CD14-positive monocyte (primary cell): Measurements from ENCODE around the gene MERTK. TPM values are rescaled to one million over a fixed set of nuclear protein-coding genes. Genes with fewer than 3 reads are reported as not detected.

ENCODE experiments used
- DNase-seq, 3 donors: peaks; one replicate each; pipeline ENCODE4 v3.0.0-alpha.2; 2011 to 2022
- H2AFZ ChIP-seq: 2 replicates; pipeline ENCODE4 v1.6.0; 2012; ENCODE audit warnings: mild to moderate bottlenecking, low read depth, low read length, inconsistent platforms; ENCODE audit not compliant: insufficient read depth, poor library complexity, severe bottlenecking
- H3K27ac ChIP-seq, 2 donors: 1 replicate in 1 of 2; 2 replicates in 1 of 2; pipeline ENCODE4 v1.5.1; 2012 to 2013; ENCODE audit warnings: low read length in 2 of 2, control low read depth in 1 of 2, inconsistent platforms in 1 of 2, low read depth in 1 of 2, mild to moderate bottlenecking in 1 of 2
- H3K27me3 ChIP-seq, 2 donors: one replicate each; pipeline versions ENCODE4 v1.6.0 to v1.6.1; 2011 to 2013; ENCODE audit warnings: low read length in 2 of 2; ENCODE audit not compliant: control insufficient read depth in 2 of 2, insufficient read depth in 2 of 2
- H3K36me3 ChIP-seq, 2 donors: replicated peaks in 1 of 2; 1 replicate in 1 of 2; 2 replicates in 1 of 2; pipeline versions ENCODE4 v1.5.1 to v1.6.1; 2012 to 2013; ENCODE audit warnings: low read length in 2 of 2, control low read depth in 1 of 2, inconsistent platforms in 1 of 2, mild to moderate bottlenecking in 1 of 2; ENCODE audit not compliant: insufficient read depth in 2 of 2, control insufficient read depth in 1 of 2
- H3K4me1 ChIP-seq, 2 donors: 1 replicate in 1 of 2; 2 replicates in 1 of 2; pipeline versions ENCODE4 v1.5.1 to v1.6.1; 2012 to 2013; ENCODE audit warnings: low read length in 2 of 2, control low read depth in 1 of 2, inconsistent platforms in 1 of 2, mild to moderate bottlenecking in 1 of 2, moderate library complexity in 1 of 2; ENCODE audit not compliant: insufficient read depth in 2 of 2, control insufficient read depth in 1 of 2
- H3K4me2 ChIP-seq: replicated peaks from 2 replicates; pipeline ENCODE3; 2012; ENCODE audit warnings: low read length, moderate library complexity, mild to moderate bottlenecking; ENCODE audit not compliant: poor library complexity, severe bottlenecking; ENCODE audit errors: extremely low read depth
- H3K4me3 ChIP-seq, 3 experiments: fragments of 200-600 bp in 1 of 3; sonication (generic) in 1 of 3; replicated peaks in 1 of 3; 1 replicate in 2 of 3; 2 replicates in 1 of 3; pipeline ENCODE4 v1.5.1; 2011 to 2013; ENCODE audit warnings: low read length in 3 of 3, mild to moderate bottlenecking in 3 of 3, control low read depth in 2 of 3, low read depth in 2 of 3, inconsistent platforms in 1 of 3, moderate library complexity in 1 of 3
- H3K79me2 ChIP-seq: 2 replicates; pipeline ENCODE4 v1.6.0; 2012; ENCODE audit warnings: mild to moderate bottlenecking, control low read depth, inconsistent platforms, low read length, moderate library complexity; ENCODE audit not compliant: insufficient read depth
- H3K9ac ChIP-seq: 2 replicates; pipeline ENCODE4 v1.6.0; 2017; ENCODE audit warnings: low read length, mild to moderate bottlenecking; ENCODE audit not compliant: insufficient read depth, poor library complexity, severe bottlenecking
- H3K9me3 ChIP-seq, 2 donors: replicated peaks in 1 of 2; 1 replicate in 1 of 2; 2 replicates in 1 of 2; pipeline versions ENCODE4 v1.5.1 to v1.6.1; 2012 to 2013; ENCODE audit warnings: low read length in 2 of 2, control low read depth in 1 of 2; ENCODE audit not compliant: control insufficient read depth in 1 of 2, insufficient read depth in 1 of 2
- H4K20me1 ChIP-seq: 2 replicates; pipeline ENCODE4 v1.6.0; 2012; ENCODE audit warnings: mild to moderate bottlenecking, low read length, control low read depth, moderate library complexity; ENCODE audit not compliant: insufficient read depth
- H3K27ac Mint-ChIP-seq, 7 donors: one replicate each; pipeline ENCODE4 v1.8.0; 2020; ENCODE audit warnings: mild to moderate bottlenecking in 7 of 7, mixed read lengths in 7 of 7, moderate library complexity in 6 of 7, inconsistent platforms in 2 of 7
- H3K27me3 Mint-ChIP-seq, 3 donors: one replicate each; pipeline ENCODE4 v1.8.0; 2021 to 2022; ENCODE audit warnings: low read depth in 3 of 3, mild to moderate bottlenecking in 3 of 3, mixed read lengths in 3 of 3, moderate library complexity in 3 of 3, inconsistent platforms in 1 of 3
- H3K36me3 Mint-ChIP-seq, 2 donors: one replicate each; pipeline ENCODE4 v1.8.0; 2020; ENCODE audit warnings: mixed read lengths in 2 of 2, inconsistent platforms in 1 of 2, mild to moderate bottlenecking in 1 of 2
- H3K4me1 Mint-ChIP-seq: one replicate; pipeline ENCODE4 v1.8.0; 2020; ENCODE audit warnings: mild to moderate bottlenecking, mixed read lengths
- H3K4me3 Mint-ChIP-seq, 2 donors: one replicate each; pipeline ENCODE4 v1.8.0; 2020; ENCODE audit warnings: mild to moderate bottlenecking in 2 of 2, mixed read lengths in 2 of 2, moderate library complexity in 1 of 2
- H3K9me3 Mint-ChIP-seq, 7 donors: one replicate each; pipeline ENCODE4 v1.8.0; 2020 to 2022; ENCODE audit warnings: mixed read lengths in 7 of 7, mild to moderate bottlenecking in 6 of 7, moderate library complexity in 6 of 7, inconsistent platforms in 2 of 7
- WGBS: methylation state at CpG from one replicate; pipeline ENCODE4 v1.1.5; 2013; ENCODE audit warnings: missing lambda C conversion rate; ENCODE audit not compliant: insufficient coverage; 5-methylcytosine and 5-hydroxymethylcytosine counted together
- intact Hi-C, 2 donors: fragments of 100-400 bp; cut with micrococcal nuclease; formaldehyde crosslinking; loops; one replicate each; pipeline versions ENCODE4 v1.15.0 to v1.15.1; 2023
- polyA plus RNA-seq, 3 donors: library from polyadenylated mRNA; depleted of rRNA in 1 of 3; unstranded in 2 of 3; stranded (reverse) in 1 of 3; fragments of 300-500 nt in 2 of 3; fragments of >200 nt in 1 of 3; fragmentation: Illumina TruSeq in 2 of 3; gene quantifications; 1 replicate in 2 of 3; 2 replicates in 1 of 3; pipeline ENCODE4 v1.2.3, GENCODE V29; 2012 to 2021
- TF ChIP-seq, protein P1 (sequence below): fragments of 200-600 bp; IDR thresholded peaks from one replicate; pipeline ENCODE4 v1.8.0; 2022; ENCODE audit warnings: antibody characterized with exemption, mild to moderate bottlenecking

MERTK gene
- polyA plus RNA-seq, 3 donors, result 4.1 to 17.0 (median 4.2) TPM

DNA sequence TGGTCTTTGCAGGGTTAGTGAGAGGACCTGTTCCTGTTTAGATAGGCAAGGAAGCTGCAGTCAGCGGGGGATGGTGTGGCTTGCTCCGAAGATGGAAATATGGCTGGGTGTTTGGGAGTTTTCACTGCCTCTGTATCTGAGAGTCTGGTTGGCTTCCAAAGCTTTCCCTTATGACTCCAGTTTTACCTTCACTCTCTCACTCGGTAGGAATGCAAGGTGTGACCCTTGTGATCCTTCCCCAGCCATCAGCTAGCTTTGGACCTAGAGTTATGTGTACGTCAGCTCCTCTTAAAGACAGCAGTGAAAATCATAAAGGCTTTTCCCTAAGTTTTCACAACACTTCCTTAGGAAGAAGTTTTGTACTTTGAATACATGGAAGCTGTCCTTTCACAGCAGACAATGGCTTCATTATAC, 121.2 kb downstream of the MERTK start:
- H3K9me3 ChIP-seq, result no peaks in the 10 kb centered on the region
- Mint-ChIP-seq H3K9me3 (peaks cover 0 to 9% (median 3%) of the 10 kb centered on the region in 7 donors), H3K4me3 (no peak overlapping the region), H3K4me1 (peaks cover 14% of the 10 kb centered on the region), H3K27ac (no peak overlapping the region), H3K36me3 (peaks cover 2 to 11% of the 10 kb centered on the region in 2 donors), H3K27me3 (peaks cover 0 to 1% (median 0%) of the 10 kb centered on the region in 3 donors)
- no peak overlapping the region for H3K4me2 ChIP-seq
- H3K27ac ChIP-seq, result no peak overlapping the region
- peaks cover 0 to 3% of the 10 kb centered on the region in 2 donors for H3K4me1 ChIP-seq
- no peak overlapping the region for H3K9ac ChIP-seq
- H3K79me2 ChIP-seq, result no peaks in the 10 kb centered on the region
- WGBS, result no CpG with 5 or more reads among the region's 4 CpGs
- no peaks in the 10 kb centered on the region for H3K36me3 ChIP-seq
- no peak overlapping the region for H2AFZ ChIP-seq
- H3K4me3 ChIP-seq, result no peak overlapping the region
- TF ChIP-seq, protein P1, sequence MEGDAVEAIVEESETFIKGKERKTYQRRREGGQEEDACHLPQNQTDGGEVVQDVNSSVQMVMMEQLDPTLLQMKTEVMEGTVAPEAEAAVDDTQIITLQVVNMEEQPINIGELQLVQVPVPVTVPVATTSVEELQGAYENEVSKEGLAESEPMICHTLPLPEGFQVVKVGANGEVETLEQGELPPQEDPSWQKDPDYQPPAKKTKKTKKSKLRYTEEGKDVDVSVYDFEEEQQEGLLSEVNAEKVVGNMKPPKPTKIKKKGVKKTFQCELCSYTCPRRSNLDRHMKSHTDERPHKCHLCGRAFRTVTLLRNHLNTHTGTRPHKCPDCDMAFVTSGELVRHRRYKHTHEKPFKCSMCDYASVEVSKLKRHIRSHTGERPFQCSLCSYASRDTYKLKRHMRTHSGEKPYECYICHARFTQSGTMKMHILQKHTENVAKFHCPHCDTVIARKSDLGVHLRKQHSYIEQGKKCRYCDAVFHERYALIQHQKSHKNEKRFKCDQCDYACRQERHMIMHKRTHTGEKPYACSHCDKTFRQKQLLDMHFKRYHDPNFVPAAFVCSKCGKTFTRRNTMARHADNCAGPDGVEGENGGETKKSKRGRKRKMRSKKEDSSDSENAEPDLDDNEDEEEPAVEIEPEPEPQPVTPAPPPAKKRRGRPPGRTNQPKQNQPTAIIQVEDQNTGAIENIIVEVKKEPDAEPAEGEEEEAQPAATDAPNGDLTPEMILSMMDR, result no peak
- intact Hi-C loops, result no loop called here
- no peaks in the 10 kb centered on the region for H3K27me3 ChIP-seq
- no peaks in the 10 kb centered on the region for H4K20me1 ChIP-seq
- no peak for DNase-seq

GRCh38 chr2:112020561-112020960, 122.2 kb downstream of the MERTK start:
- Histone ChIP-seq H2AFZ (no peak overlapping the region), H3K9me3 (no peaks in the 10 kb centered on the region), H3K79me2 (no peaks in the 10 kb centered on the region), H3K4me2 (no peak overlapping the region), H4K20me1 (no peaks in the 10 kb centered on the region), H3K36me3 (no peaks in the 10 kb centered on the region), H3K4me1 (peaks cover 0 to 4% of the 10 kb centered on the region in 2 donors), H3K9ac (no peak overlapping the region), H3K4me3 (no peak overlapping the region), H3K27me3 (no peaks in the 10 kb centered on the region), H3K27ac (no peak overlapping the region)
- H3K4me3 Mint-ChIP-seq, result no peak overlapping the region
- peaks cover 2 to 17% of the 10 kb centered on the region in 2 donors for H3K36me3 Mint-ChIP-seq
- H3K4me1 Mint-ChIP-seq, result peaks cover 14% of the 10 kb centered on the region
- WGBS, result 97% methylated on average over 3 of the region's 3 CpGs
- peaks cover 0 to 9% (median 3%) of the 10 kb centered on the region in 7 donors for H3K9me3 Mint-ChIP-seq
- intact Hi-C loops, result no loop called here
- peak overlapping the region in 1 of 7 donors; percentile 21 for H3K27ac Mint-ChIP-seq
- TF ChIP-seq, protein P1, result no peak
- no peak for DNase-seq
- peaks cover 0 to 2% (median 1%) of the 10 kb centered on the region in 3 donors for H3K27me3 Mint-ChIP-seq
